ENCODE results near the gene MYO9B.

GRCh38 chr19:17036640-17037039, 38.9 kb upstream of the MYO9B start:
- no peak for TF ChIP-seq EZH2 (IDR thresholded peaks at IDR 0.05; ENCODE audit: insufficient read depth, low read length)
- no peak for TF ChIP-seq CTCF (IDR thresholded peaks at IDR 0.05; ENCODE audit: insufficient read depth, low read depth, low read length)
